ENCODE results near the gene CTAGE8. TPM values are rescaled to one million over a fixed set of nuclear protein-coding genes. Genes with fewer than 3 reads are reported as not detected.
"Not testable (repeated sequence)": the region's sequence is repeated elsewhere in the genome, so short reads cannot be mapped to it uniquely, and the experiment has no call there.

Gene CTAGE8
- total RNA-seq, 2 donors from 2014 or later: 2.5 to 6.4 TPM

GRCh38 chr7:144219149-144219548 lies 49.9 kb downstream of the CTAGE8 start:
- DNase-seq; intact Hi-C loops (cut with DNase I); H3K4me1 ChIP-seq; H3K36me3 ChIP-seq; H3K27ac ChIP-seq; H3K9me3 ChIP-seq; H3K27me3 ChIP-seq; H3K9ac ChIP-seq (ENCODE audit: low read depth in 2 of 2, low read length in 2 of 2); H3K4me3 ChIP-seq: not testable (repeated sequence)

GRCh38 chr7:144218581-144218980 lies 50.5 kb downstream of the CTAGE8 start:
- H3K9ac ChIP-seq (ENCODE audit: low read depth in 2 of 2, low read length in 2 of 2); H3K9me3 ChIP-seq; H3K4me1 ChIP-seq; H3K4me3 ChIP-seq; DNase-seq; intact Hi-C loops (cut with DNase I); H3K27ac ChIP-seq; H3K36me3 ChIP-seq; H3K27me3 ChIP-seq: not testable (repeated sequence)

- H3K9ac ChIP-seq (ENCODE audit: low read depth in 2 of 2, low read length in 2 of 2): not testable (repeated sequence)
Observed at GRCh38 chr7:144217200-144217599, 51.9 kb downstream of the CTAGE8 start.

More at GRCh38 chr7:144217200-144217599, 51.9 kb downstream of the CTAGE8 start:
- DNase-seq; H3K27me3 ChIP-seq; H3K4me1 ChIP-seq; intact Hi-C loops (cut with DNase I); H3K36me3 ChIP-seq; H3K27ac ChIP-seq; H3K4me3 ChIP-seq; H3K9me3 ChIP-seq: not testable (repeated sequence)

Other genes with a start within 250 kb of the CTAGE8 start
- gene OR2A5, start 220.3 kb downstream of the CTAGE8 start, total RNA-seq: not detected
- gene OR2A25, start 199.5 kb downstream of the CTAGE8 start, total RNA-seq: not detected
- not detected for gene OR2A12, start 183.0 kb downstream of the CTAGE8 start, total RNA-seq
- not detected for gene OR2A2, start 159.7 kb downstream of the CTAGE8 start, total RNA-seq
- not detected for gene OR2A14, start 146.1 kb downstream of the CTAGE8 start, total RNA-seq
- gene CTAGE4, start 85.8 kb downstream of the CTAGE8 start, total RNA-seq: 10 to 100 TPM in 1 of 2 donors, 1 to 10 TPM in 1; 9.9 to 12.1 TPM
- 10 to 100 TPM; 14.0 to 57.0 TPM for gene ARHGEF35, start 73.5 kb downstream of the CTAGE8 start, total RNA-seq
- not detected for gene OR2A42, start 29.7 kb downstream of the CTAGE8 start, total RNA-seq
- gene OR2A7, start 4.5 kb downstream of the CTAGE8 start, total RNA-seq: 10 to 100 TPM; 10.7 to 13.1 TPM
- gene OR2A1, start 43.1 kb upstream of the CTAGE8 start, total RNA-seq: not detected
- 10 to 100 TPM; 67.1 to 83.6 TPM for gene ARHGEF5, start 86.1 kb upstream of the CTAGE8 start, total RNA-seq
- gene NOBOX, start 134.4 kb upstream of the CTAGE8 start, total RNA-seq: not detected